Stimulated activated CD4-positive, alpha-beta T cell treated with anti-CD3 and anti-CD28 coated beads, Interleukin-15, amount 100 ng/mL, for 24 hours (primary cell): ENCODE data around the gene ANKS1A.

Experiments used
- DNase-seq: peaks from one replicate; pipeline ENCODE4 v3.0.0-alpha.2; 2020

Gene ANKS1A

GRCh38 chr6:35076997-35077712 is 188.1 kb downstream of the ANKS1A start:
- no peak for DNase-seq

- DNase-seq = no peak
Observed at GRCh38 chr6:35077713-35078105, 188.7 kb downstream of the ANKS1A start.

GRCh38 chr6:35078226-35078850 is 189.3 kb downstream of the ANKS1A start:
- no peak for DNase-seq

GRCh38 chr6:35078896-35079295 is 189.8 kb downstream of the ANKS1A start:
- DNase-seq = no peak

- no peak for DNase-seq
Observed at GRCh38 chr6:35079311-35080000, 190.4 kb downstream of the ANKS1A start.

- DNase-seq = no peak
Observed at GRCh38 chr6:35080016-35080680, 191.1 kb downstream of the ANKS1A start.

GRCh38 chr6:35080821-35081425 is 191.9 kb downstream of the ANKS1A start:
- DNase-seq = no peak

GRCh38 chr6:35081426-35081851 is 192.4 kb downstream of the ANKS1A start:
- DNase-seq = no peak

- no peak for DNase-seq
Observed at GRCh38 chr6:35082046-35082732, 193.1 kb downstream of the ANKS1A start.

GRCh38 chr6:35082733-35083403 is 193.8 kb downstream of the ANKS1A start:
- DNase-seq = no peak

- DNase-seq = no peak
Observed at GRCh38 chr6:35083507-35083906, 194.5 kb downstream of the ANKS1A start.

GRCh38 chr6:35084041-35084491 is 195.0 kb downstream of the ANKS1A start:
- DNase-seq = no peak

- no peak for DNase-seq
Observed at GRCh38 chr6:35084511-35085203, 195.6 kb downstream of the ANKS1A start.

GRCh38 chr6:35085359-35086281 is 196.6 kb downstream of the ANKS1A start:
- DNase-seq = no peak

- DNase-seq = no peak
Observed at GRCh38 chr6:35086282-35086632, 197.2 kb downstream of the ANKS1A start.

- DNase-seq = no peak
Observed at GRCh38 chr6:35086636-35087360, 197.7 kb downstream of the ANKS1A start.

GRCh38 chr6:35087361-35088280 is 198.6 kb downstream of the ANKS1A start:
- DNase-seq = no peak
